GM19238 (cell line): ENCODE results near the gene MROH7.

Experiments
- DNase-seq: peaks from one replicate; pipeline ENCODE4 v3.0.0; 2011; ENCODE audit warnings: low spot score; ENCODE audit not compliant: insufficient read length

The MROH7 gene

DNA sequence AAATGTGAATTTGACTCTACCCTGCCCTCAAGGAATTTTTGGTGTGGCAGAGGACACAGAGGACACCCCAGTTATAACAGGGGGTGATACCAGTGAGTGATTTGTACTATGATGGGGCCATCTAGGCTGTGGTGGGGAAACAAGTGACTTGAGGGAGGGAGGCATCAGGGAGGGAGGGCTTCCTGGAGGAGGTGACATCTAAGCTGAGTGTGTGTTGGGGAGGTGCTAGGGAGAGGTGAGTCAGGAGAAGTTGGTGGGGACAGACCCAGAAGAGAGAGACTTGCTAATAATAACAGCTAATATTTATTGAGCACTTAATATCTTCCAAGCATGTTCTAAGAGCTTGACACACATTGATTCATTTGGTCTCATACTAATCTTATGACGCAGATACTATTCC, 54.2 kb downstream of the MROH7 start:
- no peak for DNase-seq

DNA sequence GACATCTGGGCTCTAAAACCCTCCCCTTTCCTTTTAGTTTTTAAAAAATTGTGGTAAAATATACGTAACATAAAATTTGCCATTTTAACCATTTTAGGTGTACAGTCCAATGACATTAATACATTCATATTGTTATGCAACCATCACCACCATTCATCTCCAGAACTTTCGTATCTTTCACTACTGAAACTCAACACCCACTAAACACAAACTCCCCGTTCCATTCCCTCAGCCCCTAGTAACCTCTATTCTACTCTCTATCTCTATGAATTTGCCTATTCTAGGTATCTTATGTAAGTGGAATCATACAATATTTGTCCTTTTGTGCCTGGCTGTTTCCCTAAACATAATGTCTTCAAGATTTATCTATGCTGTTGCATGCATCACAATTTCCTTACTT, 54.7 kb downstream of the MROH7 start:
- DNase-seq, result no peak

DNA sequence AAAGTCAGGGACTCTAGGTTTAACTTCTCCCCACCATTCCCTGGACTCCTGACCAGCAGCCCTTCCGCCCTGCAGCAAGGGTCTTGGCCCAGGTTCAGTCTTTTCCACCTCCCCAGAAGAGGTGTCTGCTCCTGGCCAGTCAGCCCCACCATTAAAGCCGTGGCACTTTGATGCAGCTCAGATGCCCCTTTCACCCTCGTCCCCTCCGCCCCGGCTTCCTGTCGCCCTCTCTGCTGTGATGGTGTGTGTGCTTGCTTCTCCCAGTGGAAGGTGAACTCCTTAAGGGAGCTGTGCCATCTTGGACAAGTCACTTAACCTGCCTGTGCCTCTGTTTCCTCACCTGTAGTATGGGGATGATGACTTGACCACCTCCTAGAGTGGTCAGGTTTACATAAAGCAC, 56.3 kb downstream of the MROH7 start:
- no peak for DNase-seq

DNA sequence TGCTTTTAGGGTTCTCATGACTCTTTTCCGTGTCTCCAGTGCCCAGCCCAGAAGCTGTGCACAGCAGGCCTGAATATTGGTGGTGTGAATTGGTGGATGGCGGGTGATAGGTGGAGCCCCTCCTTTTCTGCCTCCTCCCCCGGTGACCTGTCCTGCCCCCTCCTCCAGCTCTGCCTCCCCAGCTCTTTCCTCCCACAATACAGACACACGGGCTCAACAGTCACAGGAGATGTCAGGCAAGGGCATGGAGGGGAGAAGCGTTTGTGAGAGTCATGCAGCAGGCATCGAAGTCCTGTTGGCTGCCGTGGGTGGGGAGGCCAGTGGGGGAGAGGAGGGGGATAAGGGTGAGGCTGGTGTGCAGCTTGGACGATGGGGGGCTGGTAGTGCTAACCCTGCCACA, 56.8 kb downstream of the MROH7 start:
- no peak for DNase-seq

DNA sequence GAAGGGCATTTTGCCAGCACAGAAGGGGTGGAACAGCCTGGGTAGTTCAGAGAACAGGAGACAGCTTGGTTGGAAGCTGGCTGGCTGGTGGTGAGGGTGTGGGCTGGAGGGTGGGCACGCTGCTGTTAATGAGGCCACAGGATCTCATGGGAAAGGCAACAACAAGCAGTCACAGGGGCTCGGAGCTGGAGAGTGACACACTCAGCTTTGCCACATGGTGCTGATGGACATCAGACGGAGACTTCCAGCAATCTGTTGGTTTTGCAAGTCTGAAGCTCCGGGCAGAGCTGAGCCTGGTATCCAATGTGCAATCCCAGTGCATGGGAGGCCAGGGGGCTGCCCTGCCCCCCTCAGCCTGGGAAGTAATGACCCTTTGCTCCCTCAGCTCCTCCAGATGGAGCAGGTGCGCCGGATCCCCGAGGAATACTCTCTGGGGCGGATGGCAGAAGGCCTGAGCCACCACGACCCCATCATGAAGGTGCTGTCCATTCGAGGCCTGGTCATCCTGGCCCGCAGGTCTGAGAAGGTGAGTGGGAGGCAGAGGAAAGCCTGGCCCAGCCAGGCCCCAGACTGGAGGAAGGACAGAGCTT, 58.4 kb downstream of the MROH7 start:
- no peak for DNase-seq

DNA sequence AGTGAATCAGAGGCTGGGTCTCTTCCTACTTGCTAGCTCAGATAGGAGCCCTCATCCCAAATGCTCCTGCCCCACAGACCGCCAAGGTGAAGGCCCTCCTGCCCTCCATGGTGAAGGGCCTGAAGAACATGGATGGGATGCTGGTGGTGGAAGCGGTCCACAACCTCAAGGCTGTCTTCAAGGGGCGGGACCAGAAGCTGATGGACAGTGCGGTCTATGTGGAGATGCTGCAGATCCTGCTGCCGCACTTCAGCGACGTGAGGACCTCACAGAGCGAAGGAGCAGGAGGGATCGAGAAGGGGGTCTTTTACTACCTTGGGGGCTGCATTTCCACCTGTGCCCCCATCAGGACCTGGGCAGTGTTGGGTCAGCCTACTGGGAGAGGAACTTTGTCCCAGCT, 59.5 kb downstream of the MROH7 start:
- no peak for DNase-seq

DNA sequence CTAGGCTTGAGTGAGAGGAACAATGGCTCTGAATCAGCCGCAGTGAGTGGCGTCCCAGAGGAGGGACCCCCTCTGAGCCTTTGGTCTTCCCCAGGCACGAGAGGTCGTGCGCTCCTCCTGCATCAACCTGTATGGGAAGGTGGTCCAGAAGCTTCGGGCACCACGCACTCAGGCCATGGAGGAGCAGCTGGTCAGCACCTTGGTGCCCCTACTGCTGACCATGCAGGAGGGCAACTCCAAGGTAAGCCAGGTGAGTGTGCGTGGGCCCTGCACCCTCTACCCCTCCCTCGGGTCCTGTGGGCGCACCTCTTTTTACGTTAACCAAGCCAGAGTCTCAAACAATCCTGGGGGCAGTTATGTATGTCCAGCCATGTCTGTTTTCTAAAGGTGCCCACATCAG, 60.4 kb downstream of the MROH7 start:
- no peak for DNase-seq

DNA sequence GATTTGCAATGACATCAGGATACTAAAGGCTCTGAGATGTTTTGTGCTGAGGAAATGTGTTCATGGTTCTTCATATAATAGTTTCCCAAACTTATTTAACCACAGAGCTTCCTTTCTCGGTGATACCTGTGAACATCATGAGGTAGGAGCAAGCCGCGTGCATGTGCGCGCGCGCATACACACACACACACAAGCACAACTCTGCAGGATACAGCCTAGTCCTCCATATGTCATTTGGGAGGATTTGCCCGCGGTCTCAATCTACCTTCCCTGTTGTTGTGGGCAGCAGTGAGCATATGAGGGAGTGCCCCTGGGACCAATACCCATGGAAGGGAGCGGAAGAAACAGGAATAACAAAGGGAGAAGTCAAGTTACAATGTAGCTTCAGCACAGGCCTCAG, 61.9 kb downstream of the MROH7 start:
- no peak for DNase-seq

DNA sequence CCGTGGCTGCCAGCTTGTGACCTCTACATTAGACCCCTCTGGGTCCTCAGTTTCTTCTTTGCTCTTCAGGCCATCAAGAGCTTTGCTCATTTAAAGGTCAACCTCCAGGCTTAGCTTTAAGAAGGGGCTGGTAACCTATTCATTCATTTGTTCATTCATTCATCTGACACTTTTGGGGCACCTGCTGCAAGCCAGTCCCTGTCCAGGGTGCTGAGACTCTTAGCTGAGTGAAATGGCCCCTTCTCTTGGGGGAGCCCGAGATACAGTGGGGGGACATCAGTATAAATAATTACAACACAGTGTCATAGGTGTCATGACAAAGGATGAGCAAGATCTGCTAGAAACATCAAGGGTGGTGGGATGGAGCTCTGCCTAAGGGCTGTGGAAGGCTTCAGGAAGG, 63.6 kb downstream of the MROH7 start:
- DNase-seq, result no peak

DNA sequence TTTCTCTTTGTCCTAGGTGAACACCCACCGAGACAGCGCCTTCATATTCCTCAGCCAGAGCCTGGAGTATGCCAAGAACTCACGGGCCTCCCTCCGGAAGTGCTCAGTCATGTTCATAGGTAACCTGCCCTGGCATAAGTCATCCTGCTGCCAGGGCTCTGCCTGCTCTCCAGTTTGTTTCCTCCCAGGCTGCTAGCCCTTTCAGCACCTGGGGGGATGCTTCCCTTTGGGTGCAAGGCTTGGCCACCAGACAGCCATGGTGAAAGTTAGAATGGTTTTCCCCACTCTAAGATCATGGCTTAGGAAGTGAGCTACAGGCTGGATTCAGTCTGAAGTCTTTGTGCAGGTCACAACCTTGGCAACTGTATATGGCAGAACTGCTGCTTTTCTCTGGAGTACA, 64.8 kb downstream of the MROH7 start:
- no peak for DNase-seq

DNA sequence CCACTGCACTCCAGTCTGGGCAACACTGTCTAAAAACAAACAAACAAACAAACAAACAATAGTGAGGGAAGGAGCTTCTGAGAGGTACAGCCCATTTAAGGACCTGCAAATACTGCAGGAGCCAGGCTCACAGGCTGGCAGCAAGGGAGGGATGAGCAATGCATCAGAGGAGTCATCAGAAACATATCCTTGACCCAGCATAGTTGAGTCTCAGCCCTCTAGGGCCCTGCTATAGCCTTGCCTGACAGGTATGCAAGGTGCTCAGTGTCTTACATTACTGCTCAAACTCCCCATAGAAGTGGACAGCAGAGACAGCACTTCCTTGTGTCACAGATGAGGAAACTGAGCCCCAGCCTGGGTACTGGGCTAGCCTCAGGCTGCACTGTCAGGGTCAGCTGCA, 66.8 kb downstream of the MROH7 start:
- no peak for DNase-seq

DNA sequence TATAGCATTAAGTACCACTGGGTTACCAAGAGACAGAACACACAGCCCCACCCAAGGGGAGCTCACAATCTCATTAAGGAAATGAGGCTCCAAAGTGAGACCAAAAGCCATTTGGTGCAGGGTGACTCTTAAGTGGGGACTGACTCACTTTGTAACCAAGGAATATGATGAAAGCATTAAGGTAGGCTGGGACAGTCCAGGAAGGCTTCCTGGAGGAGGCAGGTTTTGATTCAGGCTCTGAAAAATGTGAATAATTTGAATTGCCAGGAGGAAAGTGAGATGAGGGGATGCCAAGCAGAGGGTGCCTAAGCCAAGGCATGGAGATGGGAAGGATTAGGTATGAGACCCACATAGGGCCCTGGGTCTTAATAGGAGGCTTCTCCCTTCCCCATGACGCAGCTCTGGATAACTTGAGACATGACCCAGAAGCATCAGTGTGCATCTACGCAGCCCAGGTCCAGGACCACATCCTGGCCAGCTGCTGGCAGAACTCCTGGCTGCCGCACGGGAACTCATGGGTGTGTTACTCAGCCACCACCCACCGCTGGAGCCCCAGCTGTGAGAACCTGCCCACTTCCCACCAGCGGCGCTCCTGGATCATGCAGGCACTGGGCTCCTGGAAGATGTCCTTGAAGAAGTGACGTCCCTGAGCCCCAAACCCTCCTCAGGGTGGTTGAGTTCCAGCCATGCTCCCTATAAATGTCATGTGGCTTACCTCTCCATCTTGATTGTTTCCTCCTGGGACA, 68.1 kb downstream of the MROH7 start:
- DNase-seq, result no peak

DNA sequence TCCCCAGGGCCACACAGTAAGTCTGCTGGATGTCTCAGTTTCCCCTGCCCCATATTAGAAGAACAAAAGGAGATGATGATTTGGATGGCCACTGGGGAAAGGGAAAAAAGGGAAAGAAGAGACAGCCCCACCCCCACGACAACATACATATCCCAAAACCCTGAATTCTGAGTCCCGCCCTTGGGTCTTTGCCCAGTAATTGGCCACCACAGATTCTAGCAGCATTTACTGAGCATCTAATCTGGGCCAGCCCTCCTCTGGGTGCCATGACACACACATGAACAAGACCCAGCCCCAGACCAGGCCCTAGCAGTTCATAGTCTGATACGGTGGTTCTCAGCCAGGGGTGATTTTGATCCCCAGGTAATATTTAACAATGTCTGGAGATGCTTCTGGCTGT, 68.8 kb downstream of the MROH7 start:
- DNase-seq, result no peak

DNA sequence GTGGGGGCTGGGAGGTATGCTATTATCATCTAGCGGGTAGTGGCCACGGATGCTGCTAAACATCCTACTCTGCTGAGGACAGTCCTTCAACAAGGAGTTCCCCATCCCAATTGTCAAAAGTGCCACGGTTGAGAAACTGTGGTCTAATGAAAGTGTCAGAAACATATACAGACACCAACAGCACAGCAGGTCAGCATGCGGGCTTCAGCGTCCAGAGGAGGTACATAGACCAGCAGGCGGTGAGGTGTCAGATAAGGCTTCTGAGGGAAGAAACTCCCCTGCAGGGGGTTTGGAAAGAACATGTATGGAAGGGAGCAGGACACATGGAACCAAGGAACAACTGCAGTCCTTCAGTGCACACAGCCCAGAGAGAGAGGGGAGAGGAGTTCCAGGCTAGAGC, 69.3 kb downstream of the MROH7 start:
- DNase-seq, result no peak

DNA sequence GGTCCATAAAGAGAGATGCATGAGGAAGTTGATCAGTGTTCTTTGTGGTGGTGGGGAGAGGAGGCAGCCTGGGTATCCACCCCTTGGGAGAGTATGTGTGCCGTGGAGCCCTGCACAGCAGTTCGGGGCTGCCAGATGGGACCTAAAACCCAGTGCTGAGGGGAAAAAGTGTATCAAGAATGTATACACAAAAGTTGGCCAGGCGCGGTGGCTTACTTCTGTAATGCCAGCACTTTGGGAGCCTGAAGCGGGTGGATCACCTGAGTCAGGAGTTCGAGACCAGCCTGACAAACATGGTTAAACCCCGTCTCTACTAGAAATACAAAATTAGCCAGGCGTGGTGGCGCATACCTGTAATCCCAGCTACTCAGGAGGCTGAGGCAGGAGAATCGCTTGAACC, 70.0 kb downstream of the MROH7 start:
- DNase-seq, result no peak

DNA sequence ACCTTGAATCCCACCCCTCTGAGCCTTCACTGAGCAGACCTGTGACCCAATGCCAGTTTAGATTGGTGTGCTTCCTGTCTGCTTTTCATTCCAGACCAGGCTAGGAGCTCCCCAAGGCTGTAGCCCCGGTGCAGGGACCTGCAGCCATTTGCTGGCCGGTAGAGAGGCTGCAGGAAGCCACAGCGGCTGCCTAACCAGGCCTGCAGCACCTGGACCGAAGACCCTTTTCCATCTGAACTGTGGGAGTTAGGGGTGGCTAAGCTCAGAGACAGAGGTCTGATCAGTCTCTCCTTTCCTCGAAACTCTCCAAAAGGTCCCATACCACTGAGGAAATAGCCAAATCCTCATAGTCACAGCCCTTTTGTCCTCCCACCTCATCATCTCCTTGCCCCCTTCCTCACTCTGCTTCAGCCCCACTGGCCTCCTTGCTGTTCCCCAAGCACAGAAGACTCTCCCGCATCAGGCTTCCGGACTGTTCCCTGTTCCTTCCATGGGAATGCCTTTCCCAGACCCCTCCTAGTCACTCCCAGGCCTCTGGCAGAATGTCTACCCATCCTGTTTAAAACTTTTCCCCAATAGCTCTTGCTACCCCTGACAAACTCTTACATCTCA, 73.4 kb downstream of the MROH7 start:
- no peak for DNase-seq

DNA sequence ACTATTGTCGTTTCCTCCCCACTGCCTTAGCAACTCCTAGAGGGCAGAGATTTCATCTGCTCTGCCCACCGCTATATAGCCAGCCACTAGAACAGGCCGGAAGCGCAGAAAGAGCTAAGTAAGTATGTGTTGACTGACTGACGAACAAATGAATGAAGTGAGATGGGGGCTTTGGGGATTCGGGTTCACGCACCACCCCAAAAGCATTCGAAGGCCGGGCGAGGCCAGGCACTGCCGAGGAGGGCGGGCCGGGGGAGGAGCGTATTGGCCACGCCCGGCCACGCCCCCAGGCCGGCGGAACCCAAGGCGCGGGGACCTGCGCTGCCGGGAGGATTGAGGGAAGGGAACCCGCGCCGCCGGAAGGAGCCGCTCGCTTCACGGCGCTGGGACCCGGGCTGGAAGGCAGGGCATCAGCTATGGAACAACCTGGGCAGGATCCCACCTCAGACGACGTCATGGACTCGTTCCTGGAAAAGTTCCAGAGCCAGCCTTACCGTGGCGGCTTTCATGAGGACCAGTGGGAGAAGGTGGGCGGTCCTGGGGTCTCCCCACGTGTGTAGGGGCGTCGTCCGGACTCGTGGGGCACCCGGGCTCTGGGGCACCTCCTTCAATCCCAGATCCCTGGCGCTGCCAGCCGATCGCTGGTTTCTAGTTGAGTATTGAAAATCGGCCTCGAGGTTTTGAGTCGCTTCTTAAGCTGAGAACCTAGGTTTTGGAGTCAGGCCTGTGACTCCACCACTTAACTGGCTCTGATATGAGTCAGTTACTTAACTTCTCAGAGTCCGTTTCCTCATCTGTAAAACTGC, 74.1 kb downstream of the MROH7 start, which contains the start of gene TTC4:
TSS of gene TTC4 (plus strand) at position 369 of the 806 bp plus-strand sequence. CDS start at position 417, 48 bp downstream.
- peak; percentile 83 for DNase-seq

DNA sequence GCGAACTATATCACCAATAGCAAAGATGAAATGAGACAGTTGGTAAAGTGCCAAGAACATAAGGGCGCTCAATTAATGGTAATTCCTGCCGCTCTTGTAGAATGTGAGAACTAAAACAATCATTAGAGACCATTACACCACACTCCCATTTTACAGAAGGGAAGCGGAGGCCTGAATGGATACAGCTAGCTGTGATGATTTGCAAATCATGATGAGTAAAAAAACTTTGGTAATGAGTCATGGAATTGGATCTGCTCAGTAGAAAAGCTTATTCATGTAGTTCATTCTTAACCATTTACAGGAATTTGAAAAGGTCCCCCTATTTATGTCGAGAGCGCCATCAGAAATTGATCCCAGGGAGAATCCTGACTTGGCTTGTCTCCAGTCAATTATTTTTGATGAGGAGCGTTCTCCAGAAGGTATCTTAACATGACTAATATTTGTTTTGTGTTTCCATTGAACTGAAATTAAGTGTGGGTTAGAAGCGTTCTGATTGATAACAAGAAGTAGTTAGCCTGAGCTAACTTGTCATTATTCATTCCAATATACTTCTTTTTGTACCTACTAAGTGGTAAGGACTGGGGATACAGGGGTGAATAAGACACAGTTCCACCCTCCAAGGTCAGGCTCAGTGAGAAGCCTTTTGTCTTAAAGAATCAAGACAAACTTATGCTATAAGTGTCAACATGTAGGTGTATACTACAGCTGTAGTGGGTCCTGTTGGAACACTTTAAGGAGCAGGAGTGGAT, 74.9 kb downstream of the MROH7 start:
- no peak for DNase-seq

DNA sequence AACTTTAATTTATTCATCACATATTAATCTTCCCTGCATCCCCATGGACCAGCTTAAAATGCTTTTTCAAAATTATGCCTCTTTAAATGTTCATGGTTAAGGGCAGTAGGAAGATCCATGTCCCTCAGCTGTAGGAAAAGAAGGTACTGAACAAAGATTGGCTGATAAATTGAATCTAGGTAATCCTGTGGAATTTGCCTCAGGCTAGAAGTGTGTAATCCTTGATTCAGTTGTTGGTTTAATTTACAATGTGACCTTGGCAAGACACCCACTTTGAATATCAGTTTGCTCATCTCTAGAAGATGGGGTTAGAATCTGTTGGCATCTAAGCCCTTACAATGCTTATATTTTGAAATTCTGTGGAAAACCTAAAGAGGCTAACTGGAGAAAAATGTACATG, 80.1 kb downstream of the MROH7 start:
- DNase-seq, result no peak

DNA sequence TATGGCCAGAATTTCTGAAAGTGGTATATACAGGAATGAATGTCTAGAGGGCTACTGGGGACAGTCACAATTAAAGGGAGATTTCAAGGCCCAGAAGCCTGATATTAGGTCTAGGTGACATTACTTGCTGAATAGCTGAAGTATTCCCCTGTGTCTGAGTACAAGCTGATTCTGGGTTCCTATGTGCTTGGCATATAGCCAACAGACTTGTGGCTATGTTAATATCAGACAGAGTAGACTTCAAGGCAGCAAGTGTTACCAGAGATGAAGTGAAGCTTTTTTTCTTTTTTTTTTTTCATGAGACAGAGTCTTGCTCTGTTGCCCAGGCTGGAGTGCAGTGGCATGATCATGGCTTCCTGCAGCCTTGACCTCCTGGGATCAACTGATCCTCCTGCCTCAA, 82.4 kb downstream of the MROH7 start:
- DNase-seq, result no peak

DNA sequence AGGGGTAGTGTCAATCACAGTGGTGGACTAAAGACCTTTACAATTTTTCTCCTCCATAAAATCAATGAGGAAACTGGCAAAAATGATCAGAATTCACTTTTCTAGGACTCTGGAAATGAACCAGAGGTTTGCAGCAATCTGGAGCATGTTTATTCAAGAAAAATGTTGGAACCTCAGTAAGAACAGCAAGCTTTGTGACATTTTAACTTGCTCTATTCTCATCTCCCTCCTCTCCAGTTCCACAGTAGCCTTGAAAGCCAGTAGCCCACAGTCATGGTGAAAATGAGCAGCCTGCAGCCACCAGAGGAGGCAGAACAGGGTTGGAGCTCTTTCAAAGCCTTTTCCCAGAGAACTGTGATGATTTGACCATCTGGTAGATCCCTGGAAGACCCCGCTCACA, 83.2 kb downstream of the MROH7 start:
- DNase-seq, result no peak
